ENCODE data around the gene C16orf74.

The C16orf74 gene

GRCh38 chr16:85762970-85763369, 12.1 kb upstream of the C16orf74 start:
- H3K27me3 ChIP-seq (ENCODE audit: insufficient read depth, poor library complexity, severe bottlenecking): no peaks in the 10 kb centered on the region
- peaks cover 10% of the 10 kb centered on the region for H3K4me1 ChIP-seq (ENCODE audit: insufficient read depth, poor library complexity, severe bottlenecking)
- DNase-seq (ENCODE audit: low spot score) (no peak), ATAC-seq (ENCODE audit: low read depth) (no peak)
- H3K9me3 ChIP-seq (ENCODE audit: severe bottlenecking): no peaks in the 10 kb centered on the region
- no peak overlapping the region for H3K27ac ChIP-seq (ENCODE audit: poor library complexity, severe bottlenecking)
- H3K4me3 ChIP-seq (ENCODE audit: severe bottlenecking): no peak overlapping the region
- H3K36me3 ChIP-seq (ENCODE audit: low read depth): no peaks in the 10 kb centered on the region
- TF ChIP-seq, protein P1, sequence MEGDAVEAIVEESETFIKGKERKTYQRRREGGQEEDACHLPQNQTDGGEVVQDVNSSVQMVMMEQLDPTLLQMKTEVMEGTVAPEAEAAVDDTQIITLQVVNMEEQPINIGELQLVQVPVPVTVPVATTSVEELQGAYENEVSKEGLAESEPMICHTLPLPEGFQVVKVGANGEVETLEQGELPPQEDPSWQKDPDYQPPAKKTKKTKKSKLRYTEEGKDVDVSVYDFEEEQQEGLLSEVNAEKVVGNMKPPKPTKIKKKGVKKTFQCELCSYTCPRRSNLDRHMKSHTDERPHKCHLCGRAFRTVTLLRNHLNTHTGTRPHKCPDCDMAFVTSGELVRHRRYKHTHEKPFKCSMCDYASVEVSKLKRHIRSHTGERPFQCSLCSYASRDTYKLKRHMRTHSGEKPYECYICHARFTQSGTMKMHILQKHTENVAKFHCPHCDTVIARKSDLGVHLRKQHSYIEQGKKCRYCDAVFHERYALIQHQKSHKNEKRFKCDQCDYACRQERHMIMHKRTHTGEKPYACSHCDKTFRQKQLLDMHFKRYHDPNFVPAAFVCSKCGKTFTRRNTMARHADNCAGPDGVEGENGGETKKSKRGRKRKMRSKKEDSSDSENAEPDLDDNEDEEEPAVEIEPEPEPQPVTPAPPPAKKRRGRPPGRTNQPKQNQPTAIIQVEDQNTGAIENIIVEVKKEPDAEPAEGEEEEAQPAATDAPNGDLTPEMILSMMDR (IDR thresholded peaks at IDR 0.05; ENCODE audit: poor library complexity, severe bottlenecking): no peak

DNA sequence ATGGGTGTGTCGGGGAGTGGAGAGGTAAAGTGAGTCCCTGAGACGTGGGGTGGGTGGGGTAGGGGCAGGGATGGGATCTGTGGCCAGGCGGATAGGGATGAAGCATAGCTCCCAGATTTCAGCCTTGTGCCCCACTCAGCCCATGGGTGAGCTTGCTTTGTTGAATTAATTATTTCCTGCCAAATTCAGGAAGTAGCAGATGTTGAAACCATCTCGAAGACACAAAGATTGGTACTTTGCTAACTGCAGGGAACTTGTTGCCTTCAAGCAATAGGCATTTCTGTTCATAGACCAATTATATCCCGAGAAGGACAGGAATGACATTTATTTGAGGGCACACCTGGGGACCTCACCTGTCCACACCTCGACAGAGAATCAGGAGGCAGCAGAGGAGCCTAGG, 11.0 kb upstream of the C16orf74 start:
- no peak for ATAC-seq (ENCODE audit: low read depth)

GRCh38 chr16:85759631-85760419, 8.9 kb upstream of the C16orf74 start:
- DNase-seq (ENCODE audit: low spot score) (no peak), ATAC-seq (ENCODE audit: low read depth) (peak; percentile 71)
- Histone ChIP-seq H3K9me3 (ENCODE audit: severe bottlenecking) (no peaks in the 10 kb centered on the region), H3K27me3 (ENCODE audit: insufficient read depth, poor library complexity, severe bottlenecking) (no peaks in the 10 kb centered on the region), H3K27ac (ENCODE audit: poor library complexity, severe bottlenecking) (no peak overlapping the region), H3K4me3 (ENCODE audit: severe bottlenecking) (no peak overlapping the region), H3K4me1 (ENCODE audit: insufficient read depth, poor library complexity, severe bottlenecking) (peaks cover 13% of the 10 kb centered on the region), H3K36me3 (ENCODE audit: low read depth) (no peaks in the 10 kb centered on the region)
- TF ChIP-seq, protein P1 (IDR thresholded peaks at IDR 0.05; ENCODE audit: poor library complexity, severe bottlenecking): peak; percentile 84

More for the DNA sequence above, 11.0 kb upstream of the C16orf74 start:
- Histone ChIP-seq H3K27me3 (ENCODE audit: insufficient read depth, poor library complexity, severe bottlenecking) (no peaks in the 10 kb centered on the region), H3K4me3 (ENCODE audit: severe bottlenecking) (no peak overlapping the region), H3K27ac (ENCODE audit: poor library complexity, severe bottlenecking) (no peak overlapping the region), H3K4me1 (ENCODE audit: insufficient read depth, poor library complexity, severe bottlenecking) (peaks cover 11% of the 10 kb centered on the region), H3K9me3 (ENCODE audit: severe bottlenecking) (no peaks in the 10 kb centered on the region), H3K36me3 (ENCODE audit: low read depth) (no peaks in the 10 kb centered on the region)
- TF ChIP-seq, protein P1 (IDR thresholded peaks at IDR 0.05; ENCODE audit: poor library complexity, severe bottlenecking): no peak
- no peak for DNase-seq (ENCODE audit: low spot score)

GRCh38 chr16:85759136-85759535, 8.2 kb upstream of the C16orf74 start:
- Histone ChIP-seq H3K4me3 (ENCODE audit: severe bottlenecking) (no peak overlapping the region), H3K36me3 (ENCODE audit: low read depth) (no peaks in the 10 kb centered on the region), H3K4me1 (ENCODE audit: insufficient read depth, poor library complexity, severe bottlenecking) (peaks cover 13% of the 10 kb centered on the region), H3K27me3 (ENCODE audit: insufficient read depth, poor library complexity, severe bottlenecking) (no peaks in the 10 kb centered on the region), H3K27ac (ENCODE audit: poor library complexity, severe bottlenecking) (no peak overlapping the region), H3K9me3 (ENCODE audit: severe bottlenecking) (no peaks in the 10 kb centered on the region)
- TF ChIP-seq, protein P1 (IDR thresholded peaks at IDR 0.05; ENCODE audit: poor library complexity, severe bottlenecking): no peak
- ATAC-seq (ENCODE audit: low read depth): no peak
- DNase-seq (ENCODE audit: low spot score): no peak

GRCh38 chr16:85757341-85757822, 6.5 kb upstream of the C16orf74 start:
- no peak for DNase-seq (ENCODE audit: low spot score)
- Histone ChIP-seq H3K4me3 (ENCODE audit: severe bottlenecking) (no peak overlapping the region), H3K36me3 (ENCODE audit: low read depth) (no peaks in the 10 kb centered on the region), H3K4me1 (ENCODE audit: insufficient read depth, poor library complexity, severe bottlenecking) (peaks cover 30% of the 10 kb centered on the region), H3K9me3 (ENCODE audit: severe bottlenecking) (no peaks in the 10 kb centered on the region), H3K27ac (ENCODE audit: poor library complexity, severe bottlenecking) (peak overlapping the region; percentile 47), H3K27me3 (ENCODE audit: insufficient read depth, poor library complexity, severe bottlenecking) (no peaks in the 10 kb centered on the region)
- ATAC-seq (ENCODE audit: low read depth): peak; percentile 26; the same call in 1 of the 3 replicates
- TF ChIP-seq, protein P1 (IDR thresholded peaks at IDR 0.05; ENCODE audit: poor library complexity, severe bottlenecking): no peak

Data from RWPE2 (cell line).